ENCODE results near the gene AGBL1.
A peak's percentile ranks its signal among the peaks of the same experiment; 100 is the strongest.
"Not testable (repeated sequence)": the region's sequence is repeated elsewhere in the genome, so short reads cannot be mapped to it uniquely, and the experiment has no call there.

Gene AGBL1

DNA sequence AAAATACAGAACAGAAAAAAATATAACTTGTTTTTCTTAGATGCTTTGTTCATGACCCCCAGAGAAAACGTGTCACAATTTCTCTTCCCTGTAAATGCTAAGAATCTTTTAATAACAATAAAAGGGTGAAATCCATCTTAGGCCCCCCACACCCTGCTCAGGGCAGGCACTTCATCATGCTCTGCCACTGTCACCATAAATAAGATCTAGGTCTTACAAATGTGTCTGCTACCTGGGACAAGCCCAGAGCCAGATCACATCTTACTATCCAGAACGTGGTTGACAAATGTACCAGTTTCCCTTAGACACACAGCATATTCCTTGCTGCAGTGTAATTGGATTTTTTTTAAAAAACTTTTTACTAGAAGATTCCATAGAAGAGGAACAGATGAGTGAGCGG, 795.4 kb downstream of the AGBL1 start:
- no peak for DNase-seq (ENCODE audit: low read depth)

DNA sequence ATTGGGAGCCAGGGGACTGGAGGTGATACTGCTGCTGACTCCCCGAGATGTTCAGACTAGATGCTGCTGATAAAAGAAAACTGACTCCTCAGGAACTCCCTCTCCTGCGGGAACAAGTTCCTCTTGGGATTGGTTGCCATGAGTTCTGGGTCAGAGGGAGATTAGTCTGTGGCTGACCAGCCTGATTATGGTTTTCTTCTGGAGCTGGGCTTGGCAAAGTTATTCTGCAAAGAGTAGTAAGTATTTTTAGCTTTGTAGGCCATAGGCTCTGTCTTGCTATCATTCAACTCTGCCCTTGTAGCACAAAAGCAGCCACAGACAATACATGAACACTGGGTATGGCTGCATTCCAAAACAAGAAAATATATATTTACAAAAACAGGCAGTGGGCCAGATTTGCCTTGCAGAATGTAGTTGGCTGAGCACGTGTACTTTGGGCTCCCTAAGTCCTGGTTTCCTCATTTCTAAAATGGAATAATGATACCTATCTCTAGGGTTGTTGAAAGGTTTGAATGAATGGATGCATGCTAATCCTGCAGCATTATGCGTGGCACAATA, 796.8 kb downstream of the AGBL1 start:
- DNase-seq (ENCODE audit: low read depth), result no peak

DNA sequence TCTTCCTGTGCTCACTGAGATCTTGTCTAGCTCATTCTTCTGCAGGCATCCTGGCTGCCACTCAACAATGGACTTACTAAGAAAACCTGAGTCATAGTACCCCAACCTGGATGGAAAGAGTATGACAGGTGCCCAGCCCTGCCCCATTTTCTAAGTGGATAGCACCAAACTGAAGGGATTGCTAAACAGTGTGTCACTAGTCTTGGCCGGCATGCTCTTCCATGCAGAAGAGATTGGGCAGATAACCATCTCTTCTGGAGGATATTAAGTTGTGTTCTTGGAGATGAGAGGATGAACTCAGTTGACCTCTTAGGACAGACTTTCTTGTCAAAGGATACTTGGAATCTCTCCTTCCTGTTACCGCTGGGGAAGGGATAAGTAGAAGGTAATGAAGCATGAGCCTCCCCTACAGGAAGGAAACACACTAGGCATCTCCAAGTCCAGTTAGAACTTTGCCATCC, 797.5 kb downstream of the AGBL1 start:
- no peak for DNase-seq (ENCODE audit: low read depth)

DNA sequence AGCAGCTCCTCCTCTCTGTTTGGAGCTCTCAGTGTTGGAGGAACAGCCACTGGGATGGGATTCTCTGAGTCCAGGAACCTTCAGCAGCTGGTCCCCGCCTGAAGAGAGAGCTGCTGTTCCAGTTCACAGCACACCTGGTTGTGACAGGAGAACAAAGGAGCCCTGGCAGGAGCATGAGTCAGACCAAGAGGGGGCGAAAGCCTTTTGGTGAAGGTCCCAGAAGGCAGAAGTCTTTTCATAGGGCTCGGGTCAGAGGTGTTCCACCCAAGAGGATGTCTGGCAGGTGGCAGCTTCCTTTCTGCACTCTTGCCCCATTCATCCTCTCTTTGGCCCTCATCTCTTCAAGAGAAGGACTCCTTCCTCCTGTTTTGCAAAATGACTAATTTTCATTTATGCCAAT, 799.2 kb downstream of the AGBL1 start:
- DNase-seq (ENCODE audit: low read depth), result not testable (repeated sequence)

DNA sequence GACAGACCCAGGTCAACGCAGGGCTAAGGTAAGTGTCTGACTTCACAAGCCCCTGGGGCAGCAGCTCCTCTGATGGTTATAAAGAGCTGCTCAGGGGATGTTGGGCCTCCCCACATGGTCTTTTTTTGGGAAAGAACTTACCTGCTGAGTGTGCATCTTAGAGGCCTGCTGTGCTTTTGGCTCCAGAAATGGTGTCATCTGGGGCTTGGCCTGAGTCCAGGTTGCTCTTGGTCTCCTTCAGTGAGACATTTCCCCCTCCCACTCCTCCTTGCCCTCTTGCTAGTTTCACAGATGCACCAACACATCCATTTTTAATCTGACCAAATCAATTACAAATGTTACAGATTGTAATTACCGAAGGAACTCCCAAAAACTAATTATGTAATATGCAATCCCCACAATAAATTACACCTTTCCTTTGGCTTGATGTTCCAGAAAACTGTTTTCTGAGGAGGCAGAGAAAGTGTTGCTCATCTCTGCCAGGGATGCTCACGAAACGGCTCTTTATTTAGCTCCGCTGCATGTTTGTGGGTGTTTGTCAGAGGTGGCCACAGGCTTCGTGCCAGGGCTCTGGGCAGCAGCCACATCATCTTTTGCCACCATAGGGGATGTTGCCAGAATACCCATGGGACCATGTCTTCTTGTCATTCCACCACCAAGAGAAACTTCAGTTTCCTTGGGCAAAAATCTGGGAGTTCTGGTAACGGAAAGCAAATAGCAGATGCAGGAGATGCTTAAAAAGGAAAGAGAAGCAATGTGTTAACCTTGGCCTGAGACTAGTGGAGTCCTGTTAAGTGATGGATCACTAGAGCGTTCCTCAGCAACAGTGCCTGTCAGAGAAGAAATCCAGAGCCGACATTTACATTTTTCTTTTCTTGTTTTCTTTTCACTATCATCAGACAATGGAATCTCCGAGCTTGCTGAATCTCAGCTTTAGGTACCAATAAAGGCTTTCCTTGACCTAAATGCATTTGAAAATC, 799.9 kb downstream of the AGBL1 start:
- no peak for DNase-seq (ENCODE audit: low read depth)

DNA sequence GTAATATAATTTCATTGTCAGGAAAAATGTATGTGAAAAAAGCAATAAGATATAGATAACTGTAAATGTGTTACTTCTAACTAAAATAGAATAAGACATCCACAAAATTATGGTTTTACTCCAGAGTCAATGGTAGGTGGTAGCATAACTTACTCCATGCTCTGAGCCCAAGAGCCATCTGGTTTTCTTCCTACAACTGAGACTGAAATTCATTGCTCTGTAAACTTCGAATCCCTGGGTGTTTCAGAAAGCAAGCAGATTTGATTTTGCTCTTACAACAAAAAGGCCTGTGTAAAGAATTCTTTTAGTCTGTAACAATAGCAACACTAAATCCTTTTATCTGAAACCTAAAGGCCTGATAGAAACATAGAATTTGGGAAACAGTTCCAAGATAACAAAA, 805.9 kb downstream of the AGBL1 start:
- DNase-seq (ENCODE audit: low read depth), result no peak

DNA sequence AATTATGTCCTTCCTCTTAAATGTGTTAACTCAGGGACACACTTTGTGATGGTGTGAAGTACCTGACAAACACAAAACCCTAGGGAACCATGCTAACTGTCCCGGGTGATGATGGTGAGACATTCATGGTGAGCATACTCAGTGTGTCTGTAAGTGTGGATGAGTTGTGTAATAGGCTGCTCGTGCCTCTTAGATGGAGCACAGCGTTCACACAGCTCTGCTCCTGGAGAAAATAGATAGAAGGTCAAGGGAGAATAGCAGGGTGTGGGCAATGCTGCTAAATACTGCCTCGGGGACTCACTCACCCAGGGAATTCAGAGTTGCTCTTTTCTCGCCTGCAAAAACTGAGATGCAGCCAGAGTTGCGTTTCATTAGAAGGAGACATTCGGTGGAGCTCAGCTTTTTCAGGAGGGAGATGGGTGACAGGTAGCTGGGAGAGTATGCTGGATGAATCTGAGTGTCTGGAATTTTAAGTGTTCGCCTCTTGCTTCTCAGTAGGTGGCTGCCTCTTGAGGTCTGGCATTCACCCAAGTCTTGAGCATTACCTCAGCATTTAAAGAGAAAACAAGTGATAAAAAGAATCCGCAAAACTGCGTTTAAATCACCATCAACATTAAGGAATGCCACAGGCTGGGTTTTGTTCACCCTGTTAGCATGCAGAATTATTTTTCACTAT, 813.2 kb downstream of the AGBL1 start:
- peak; percentile 4 for DNase-seq (ENCODE audit: low read depth)

DNA sequence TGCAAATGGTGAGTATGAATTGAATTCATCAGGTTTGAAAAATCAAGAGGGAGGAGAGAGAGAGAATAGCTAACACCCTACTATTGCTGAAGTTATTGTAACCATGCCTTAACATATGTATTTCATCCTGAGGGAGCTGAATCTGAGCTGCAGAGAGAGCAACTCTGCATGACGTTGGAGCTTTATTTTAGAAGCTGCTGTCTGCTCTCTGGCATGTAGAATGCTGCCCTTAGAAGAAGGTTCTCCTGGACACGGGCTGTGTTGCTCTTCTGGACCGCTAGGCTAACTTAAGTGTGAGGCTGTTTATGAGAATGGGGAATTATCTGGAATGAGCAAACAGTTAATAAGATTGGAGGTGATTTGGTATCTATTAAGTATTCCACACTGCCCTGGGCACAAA, 814.6 kb downstream of the AGBL1 start:
- no peak for DNase-seq (ENCODE audit: low read depth)

DNA sequence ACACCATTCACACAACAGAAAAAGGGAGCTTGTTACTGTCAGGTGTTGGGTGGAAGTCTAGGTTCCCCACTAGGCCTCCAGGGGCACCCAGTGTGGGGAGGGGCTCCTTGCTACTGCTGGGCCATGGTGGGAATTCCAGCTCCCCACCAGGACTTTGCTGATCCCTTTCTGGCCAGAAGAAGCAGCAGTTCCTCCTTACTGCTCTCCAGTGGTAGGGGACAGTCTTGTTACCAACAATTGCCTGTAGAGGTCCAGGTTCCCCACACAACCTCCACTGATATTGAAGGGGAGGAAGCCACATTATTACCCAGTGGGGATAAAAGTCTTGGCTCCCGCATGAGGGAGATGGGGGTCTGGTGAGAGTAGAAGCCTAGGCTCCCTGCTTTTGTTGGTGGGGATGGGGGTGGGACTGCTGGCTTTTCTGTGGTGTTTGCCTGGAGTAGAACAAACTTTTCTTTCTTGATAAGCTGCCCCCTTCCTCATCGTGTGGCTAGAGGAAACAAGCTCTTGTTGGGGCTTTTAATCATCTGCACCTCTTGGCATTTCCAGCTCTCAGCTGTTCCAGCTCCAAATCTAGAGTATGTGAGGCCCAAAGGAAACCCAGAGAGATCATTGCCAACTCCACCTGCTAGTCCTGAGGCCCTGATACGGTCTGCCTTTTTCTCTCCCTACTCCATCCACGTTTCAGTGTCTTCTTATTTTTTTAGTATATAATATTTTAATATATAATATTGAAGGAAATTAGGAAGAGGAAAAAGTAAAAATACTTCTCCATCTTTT, 824.2 kb downstream of the AGBL1 start:
- DNase-seq (ENCODE audit: low read depth), result no peak

DNA sequence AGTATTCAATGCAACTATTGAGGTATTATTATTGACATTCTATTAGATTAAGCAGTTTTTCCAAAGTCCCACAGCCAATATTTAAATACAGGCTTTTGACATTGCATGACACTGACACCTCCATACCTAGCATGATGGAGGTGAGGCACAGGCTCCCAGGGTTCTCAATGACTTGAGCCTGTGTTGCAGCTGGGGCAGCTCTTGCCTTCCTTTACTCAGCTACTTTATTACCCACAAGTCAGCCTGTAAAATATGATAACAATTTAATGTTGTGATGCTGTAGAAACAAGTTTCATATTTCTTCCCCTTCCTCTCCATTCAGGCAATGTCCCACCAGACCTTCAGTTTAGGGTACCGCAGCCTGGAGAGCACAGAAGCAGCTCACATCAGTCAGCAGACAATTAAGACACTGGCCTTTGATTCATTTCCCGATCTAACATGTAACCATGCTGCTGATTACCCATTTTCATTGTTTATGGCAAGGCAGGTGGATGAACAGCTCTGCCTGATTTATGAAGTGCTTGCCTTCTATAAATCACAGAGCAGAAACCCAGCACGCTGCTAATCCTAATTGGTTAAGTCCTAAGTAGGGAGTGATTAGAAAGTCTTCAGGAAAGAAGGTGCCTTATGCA, 826.1 kb downstream of the AGBL1 start:
- DNase-seq (ENCODE audit: low read depth), result no peak

DNA sequence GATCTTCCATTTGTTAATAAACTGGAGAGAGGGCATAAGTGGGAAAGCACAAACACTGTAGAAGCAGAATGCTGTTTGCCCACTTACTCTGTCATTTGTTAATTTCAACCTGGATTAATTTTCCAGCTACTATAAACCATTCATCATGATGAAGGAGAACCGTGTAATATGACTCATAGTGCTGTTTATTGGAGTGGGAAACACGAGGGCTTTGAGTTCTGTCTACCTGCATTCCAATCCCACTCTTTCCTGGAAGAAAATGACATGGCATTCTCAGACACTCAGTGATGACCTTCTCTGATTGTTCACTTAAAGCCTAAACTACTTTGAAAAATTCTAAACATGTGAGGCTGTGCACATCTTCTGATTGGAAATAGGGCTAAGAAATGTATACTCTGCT, 826.7 kb downstream of the AGBL1 start:
- DNase-seq (ENCODE audit: low read depth), result no peak

DNA sequence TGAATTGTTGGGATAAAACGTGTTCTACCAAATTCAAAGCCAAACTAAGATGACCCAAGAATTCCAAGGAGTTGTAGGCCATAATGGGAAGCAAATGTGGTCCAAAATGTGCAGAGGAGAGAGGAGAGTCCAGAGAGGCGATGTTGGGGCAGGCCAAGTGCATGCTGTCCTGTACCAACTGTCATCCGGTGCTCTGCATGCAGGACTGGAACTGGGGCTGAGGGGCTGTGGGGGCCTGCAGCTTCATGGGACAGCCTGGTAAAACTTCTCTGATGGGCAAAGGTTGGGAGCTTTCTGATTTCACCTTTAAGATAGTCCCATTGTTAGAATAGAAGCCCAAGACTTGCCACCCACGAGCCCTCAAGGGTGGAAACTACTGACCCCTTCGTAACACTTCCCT, 831.4 kb downstream of the AGBL1 start:
- no peak for DNase-seq (ENCODE audit: low read depth)

DNA sequence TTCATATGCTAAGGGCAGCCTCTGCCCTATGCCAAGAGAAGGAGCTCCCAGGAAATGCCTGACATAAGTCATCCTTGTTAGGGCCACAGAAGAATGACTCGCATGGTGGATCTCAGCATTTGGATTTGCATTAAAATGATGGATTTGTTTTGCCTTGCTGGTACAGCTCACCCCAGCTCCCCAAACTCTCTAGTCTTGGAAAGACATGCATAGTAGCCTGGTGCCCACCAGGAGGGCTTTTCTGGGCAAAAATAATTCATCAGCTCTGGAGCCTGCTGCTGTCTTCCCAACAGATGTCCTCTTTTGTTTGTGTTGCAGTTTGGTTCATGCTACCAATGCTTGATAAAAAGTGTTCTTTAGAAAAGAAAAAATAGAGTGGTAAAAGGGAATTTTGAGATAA, 833.0 kb downstream of the AGBL1 start:
- no peak for DNase-seq (ENCODE audit: low read depth)

DNA sequence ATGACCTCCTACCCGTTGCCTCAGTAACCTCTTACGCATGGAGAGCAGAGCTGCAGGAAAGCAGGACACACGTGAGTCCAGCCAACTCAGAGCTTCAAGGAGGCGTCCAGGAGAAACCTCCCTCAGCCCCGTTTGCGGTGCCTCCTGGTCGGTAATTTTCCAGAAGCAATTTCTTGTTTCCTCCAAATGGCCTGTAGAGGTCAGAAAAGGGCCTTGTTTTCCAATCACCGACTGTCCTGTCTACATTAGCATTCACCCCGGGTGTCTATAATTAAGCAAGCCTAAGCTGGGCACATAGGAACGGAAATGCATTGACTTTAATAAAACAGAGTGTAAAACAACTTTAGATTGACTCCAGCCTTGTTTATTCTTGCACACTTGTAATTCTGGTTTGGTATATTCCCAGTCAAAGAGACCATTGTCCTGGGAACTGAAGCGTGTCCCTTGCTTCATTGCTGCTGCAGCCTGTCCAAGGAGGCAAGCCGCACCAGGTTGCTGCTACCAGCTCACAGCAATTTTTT, 836.2 kb downstream of the AGBL1 start:
- DNase-seq (ENCODE audit: low read depth), result peak; percentile 50

DNA sequence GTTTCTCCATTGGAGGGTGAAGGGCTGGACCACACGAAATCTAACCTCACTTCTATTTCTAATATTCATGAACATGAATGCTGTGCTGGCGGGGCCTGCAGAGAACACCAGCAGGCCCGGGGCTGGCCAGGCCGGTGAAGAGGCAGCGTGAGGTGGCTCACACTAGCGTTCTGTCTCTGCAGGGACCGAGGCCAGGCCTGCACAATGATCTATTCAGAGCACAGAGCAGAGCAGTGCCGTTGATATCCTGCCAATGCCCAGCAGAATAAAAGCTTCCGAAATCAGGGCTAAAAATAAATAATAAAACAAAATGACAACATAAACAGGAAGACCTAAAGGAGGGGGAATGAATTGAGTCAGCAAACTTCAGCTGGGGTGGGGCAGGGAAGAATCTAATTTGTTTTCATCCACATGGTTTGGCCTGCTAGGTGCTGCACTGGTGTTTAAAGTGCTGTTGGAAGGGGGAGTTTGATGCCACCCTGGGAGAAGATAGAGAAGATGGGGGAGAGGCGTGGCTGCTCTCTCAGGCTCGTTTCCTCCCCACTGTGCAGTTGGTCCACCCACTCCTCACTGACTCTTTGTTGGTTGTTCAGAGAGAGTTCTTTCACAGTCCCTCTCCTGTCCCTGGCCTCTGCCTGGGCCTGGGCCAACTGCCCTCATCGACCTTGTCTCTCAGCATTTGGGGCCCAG, 837.1 kb downstream of the AGBL1 start:
- DNase-seq (ENCODE audit: low read depth), result no peak

DNA sequence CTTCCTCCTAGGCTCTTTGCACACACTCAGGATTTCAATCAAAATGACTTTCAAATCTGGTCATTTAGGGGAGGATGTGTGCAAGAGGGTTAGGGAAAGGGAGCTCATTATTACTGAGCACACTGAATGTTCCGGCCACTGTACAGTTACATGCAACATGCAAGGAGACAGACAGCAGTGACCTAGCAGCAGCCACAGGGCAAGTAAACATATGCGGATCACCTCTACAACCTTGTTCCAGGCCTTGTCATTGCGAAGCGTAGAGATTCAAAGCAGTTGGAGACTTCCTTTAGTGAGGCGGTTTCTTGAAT, 837.6 kb downstream of the AGBL1 start:
- DNase-seq (ENCODE audit: low read depth), result no peak

DNA sequence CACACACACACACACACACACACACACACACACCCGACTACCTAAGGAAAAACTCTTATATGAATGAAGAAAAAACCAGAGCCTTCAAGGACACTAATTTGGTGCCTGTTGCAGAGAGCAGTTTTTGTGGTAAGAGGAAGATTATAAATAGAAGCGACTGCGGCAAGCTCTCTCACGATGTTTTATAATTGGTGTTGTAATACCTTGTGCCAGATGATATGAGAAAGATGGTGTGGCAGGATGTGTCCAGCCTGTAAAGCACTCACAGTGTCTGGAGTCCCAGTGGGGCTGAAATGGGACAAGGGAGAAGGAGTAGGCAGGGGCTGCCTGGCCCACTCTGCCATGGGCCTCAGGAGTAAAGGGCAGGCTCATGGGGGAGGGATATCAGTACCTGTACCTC, 839.9 kb downstream of the AGBL1 start:
- DNase-seq (ENCODE audit: low read depth), result no peak

DNA sequence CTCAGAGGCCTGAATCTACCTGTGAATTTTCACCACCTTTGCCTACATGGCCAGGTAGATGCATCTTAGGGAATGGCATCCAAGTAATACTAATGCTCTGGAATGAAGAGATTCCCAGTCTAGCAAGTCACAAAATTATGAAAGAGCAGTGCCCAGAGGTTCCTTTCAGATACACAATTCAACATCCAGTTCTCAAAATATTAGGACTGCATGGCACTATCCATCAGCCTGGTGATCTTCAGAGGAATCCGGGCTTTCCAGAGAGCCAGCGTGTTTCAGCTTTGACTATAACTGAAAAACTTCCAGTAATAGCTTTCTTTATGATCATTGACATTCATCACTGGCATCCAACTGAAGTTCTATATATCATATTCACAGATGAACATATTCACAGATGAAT, 849.8 kb downstream of the AGBL1 start:
- DNase-seq (ENCODE audit: low read depth), result no peak

DNA sequence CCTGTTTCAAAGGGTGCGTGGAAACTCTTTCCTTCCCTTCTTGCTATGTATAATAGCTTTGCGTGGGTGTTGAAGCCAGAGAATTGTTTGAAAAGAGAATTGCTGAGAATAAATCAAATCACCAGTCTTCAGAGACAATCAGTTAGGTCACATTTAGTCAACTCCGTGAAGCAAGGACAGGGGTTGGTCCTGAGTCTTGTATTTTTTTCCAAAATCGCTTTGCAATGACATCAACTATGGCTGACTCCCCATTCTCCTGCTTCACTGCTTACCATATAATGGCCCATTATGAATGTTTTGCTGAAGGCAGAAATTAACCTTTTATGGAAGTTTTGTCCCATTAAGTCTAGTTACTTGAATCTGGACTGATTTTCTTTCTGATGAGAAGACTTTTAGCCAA, 852.8 kb downstream of the AGBL1 start:
- DNase-seq (ENCODE audit: low read depth), result no peak

DNA sequence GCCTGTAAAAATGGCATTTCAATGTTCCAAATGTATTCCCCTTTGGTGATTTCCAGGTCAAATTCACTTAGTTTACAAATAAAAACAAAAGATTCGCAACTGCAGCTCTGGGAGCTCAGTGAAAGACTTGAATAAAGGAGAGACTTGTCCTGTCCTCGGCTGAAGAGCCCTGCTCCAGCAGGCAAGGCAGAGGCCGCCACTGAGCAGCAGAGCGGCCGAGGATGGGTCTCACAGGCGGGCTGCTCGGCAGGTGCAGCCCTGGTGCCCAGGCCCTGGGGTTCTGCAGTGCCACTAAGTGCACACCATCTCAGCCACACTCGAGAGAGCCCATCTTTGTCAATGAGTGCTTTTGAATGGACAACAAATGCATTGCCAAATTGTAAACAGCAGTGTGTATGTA, 856.2 kb downstream of the AGBL1 start:
- no peak for DNase-seq (ENCODE audit: low read depth)

DNA sequence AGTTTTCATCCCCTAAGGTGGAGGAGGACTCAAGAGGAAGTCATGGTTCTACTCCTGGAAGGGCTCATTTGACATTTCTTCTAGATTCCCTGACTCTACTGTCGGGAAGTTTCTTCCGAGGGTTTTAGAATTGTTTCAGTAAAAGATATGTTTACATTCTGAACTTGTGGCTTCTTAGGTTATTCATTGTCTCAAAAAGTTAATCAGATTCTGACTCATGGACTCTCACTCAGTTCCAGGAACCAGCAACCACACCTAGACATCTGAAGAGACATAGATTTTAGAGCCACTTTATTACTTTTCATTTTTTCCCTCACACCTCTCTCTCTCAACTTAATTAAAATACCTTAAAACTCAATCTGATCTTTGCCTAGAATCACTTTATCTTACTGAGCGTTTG, 862.6 kb downstream of the AGBL1 start:
- DNase-seq (ENCODE audit: low read depth), result no peak

Data from amniotic epithelial cell (primary cell).